GM21576 (cell line): Measurements from ENCODE around the gene FAM78B.

ENCODE experiments used
- ATAC-seq: cut with Tn5 transposase; IDR thresholded peaks from one replicate; pipeline ENCODE4 v1.9.1; 2021; ENCODE audit warnings: mild to moderate bottlenecking, moderate library complexity; ENCODE audit not compliant: unreplicated experiment

Gene FAM78B

DNA sequence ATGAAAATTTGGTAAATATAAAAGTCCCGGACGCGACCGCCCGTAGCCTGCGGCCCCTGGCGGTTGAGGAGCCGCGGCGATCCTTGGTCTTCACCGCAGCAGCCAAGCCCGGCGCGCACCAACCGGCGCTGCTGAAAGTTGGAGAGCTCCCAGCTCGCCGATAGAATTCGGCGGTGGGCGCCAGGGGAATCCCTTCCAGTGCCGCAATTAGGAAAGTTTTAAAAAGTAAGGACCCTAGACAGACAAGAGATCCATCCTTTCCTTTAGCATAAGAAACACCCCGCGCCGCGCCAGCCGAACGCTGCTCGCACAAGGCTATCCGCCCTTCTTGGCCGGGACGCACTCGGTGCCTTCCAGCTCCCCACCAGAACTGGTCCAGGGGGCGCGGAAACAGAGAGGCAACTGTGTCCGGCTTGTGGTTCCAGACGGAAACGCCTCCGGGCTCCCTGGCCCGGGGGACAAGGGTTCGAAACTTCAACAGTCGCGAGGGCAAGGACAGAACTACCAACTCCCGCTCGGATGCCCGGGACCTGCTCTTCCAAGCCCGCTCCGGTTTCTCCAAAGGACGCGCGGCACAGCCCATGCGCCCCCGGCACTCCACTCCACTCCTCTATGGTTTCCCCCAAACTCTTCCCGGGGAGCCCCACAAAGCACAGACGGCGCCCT, 1.7 kb downstream of the FAM78B start:
- ATAC-seq, result no peak

DNA sequence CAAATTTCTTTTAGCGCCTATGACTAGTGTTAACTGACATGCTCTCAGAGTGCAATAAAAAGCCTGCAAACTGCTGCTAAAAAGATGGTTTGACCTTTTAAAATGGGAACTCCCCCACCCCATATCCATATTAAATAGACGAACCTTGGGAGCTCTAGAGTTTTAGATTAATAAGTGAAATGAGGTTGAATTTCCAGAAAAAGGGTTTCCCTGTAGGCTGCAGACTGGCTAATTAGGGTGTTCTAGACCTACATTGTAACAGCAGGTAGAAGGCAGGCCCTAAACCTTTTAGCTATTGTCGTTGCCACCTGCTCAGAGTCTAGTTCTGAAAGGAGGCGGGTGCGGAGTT, 2.2 kb downstream of the FAM78B start:
- ATAC-seq, result no peak

DNA sequence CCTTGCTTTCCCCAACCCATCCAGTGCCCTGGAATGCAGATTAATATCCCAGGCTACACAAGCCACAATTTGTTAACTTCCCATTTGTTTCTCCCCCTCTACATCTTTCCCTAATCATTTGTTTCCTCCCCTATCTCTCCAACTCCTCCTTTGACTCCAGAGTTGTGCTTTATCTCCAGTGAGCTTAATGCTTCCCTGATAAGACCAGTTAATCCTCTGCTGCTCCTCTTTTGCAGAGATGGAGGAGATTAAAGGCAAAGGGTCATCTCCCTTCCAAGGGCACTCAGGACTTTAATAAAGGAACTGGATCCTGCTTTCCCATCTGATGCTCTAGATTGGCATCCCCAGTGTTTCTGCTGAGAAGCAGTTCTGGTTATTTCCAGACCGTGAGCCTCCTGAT, 7.1 kb downstream of the FAM78B start:
- ATAC-seq, result no peak

DNA sequence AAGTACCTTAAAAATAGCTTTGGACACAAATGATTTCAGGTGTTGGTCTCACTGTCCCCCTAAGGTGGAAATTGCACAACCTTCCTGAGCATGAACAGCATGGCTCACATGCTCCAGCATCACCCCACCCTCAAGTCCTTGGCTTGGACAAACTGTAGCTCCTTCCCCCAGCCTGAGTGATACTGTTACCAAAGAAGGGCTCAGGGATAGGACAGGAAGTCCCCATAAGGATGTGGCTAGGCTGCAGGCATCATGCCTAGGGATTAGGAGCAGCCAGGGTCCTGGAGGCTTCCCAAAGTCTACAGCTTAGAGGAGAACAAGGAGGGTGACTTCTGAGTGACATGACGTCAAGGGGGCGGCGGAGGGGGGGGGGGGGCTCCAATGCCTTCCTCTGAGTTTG, 10.1 kb downstream of the FAM78B start:
- no peak for ATAC-seq

DNA sequence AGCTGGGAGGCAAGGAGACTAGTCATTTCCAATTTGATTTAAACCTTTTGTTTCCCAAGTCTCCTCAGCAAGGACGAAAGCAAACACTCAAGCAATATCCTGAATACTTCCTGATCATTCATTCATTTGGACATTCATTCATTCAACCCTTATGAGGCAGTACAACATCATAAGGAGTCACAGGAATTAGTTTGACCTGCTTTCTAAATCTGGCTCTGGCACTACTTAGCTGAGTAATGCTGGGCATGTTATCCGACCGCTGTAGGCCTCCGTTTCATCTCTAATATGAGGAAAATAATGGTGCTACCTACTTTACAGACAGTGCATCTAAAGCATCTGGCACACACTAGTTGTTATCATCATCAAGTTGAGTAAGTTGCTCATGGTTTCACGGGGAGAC, 11.7 kb downstream of the FAM78B start:
- ATAC-seq, result no peak

DNA sequence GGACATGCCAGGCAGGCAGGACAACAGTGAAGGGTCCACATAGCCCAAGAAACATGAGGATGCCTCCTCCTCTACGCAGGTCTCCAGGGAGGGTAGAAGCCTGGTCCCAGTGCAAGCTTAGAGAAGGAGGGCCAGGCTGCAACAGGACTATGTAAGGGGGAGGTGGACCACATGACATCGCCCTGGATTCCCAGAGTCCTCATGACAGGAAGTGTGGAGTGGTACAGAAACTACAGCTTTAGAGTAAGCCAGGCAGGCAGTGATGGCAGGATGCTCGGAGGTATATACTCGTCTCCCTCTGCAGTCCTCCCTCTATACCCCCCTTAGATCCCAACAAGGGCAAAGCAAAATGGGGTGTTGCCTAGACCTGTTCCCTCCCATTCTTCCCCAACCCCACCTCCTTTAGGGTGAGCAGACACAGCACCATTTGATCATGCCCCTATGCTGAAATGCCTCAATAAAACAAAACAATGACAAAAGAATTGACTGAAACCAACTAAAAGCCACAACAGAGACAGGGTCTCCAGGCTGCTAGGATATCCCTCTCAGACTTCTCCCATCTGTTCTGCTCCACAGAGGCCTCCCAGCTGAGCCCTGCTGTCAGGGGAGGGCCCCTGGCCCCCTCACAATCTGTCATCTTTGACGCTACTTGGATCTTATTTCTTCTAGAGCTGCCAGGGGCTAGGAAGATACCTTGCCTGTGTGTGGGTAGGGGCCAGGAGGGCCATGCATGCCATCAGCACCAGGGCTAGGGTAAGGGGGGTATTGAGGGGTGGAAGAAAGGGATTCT, 13.1 kb downstream of the FAM78B start:
- ATAC-seq, result no peak

DNA sequence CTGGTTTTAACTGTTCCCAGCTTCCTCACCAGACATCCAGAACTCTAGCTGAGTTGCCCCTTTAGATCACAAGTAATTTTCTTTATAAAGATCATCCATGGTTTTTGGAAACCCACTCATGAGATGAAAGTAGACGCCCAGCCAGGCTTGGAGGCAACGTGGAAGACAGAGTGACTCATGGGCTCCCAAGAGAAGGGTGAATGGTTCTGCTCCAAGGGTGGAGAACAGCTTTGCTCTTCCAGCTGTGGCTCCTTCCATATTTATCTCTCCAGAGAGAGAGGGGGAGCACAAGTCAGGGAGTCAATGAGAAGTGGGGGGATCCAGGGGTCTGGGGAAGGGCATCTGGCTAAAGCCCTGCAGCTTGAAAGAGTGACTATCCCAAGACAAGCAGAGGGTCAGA, 13.8 kb downstream of the FAM78B start:
- ATAC-seq, result no peak

DNA sequence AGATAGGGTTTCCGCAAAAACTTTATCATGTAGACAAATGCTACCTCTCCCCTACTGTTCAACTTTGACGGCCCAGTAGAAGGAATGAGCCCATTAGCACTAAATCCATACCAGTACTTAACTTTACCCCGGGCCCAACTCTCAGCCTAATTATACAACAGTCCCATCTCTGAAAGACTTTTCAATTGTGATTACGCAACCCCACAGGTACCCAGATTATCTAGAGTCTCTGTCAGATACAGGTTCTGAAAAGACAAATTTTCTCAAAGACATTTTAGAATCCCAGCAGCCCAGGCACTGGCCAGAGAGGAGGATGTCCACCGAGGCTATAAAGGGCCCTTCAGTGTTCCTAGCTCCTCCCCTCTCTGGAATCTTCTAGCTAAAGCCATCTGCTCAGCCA, 15.0 kb downstream of the FAM78B start:
- no peak for ATAC-seq

DNA sequence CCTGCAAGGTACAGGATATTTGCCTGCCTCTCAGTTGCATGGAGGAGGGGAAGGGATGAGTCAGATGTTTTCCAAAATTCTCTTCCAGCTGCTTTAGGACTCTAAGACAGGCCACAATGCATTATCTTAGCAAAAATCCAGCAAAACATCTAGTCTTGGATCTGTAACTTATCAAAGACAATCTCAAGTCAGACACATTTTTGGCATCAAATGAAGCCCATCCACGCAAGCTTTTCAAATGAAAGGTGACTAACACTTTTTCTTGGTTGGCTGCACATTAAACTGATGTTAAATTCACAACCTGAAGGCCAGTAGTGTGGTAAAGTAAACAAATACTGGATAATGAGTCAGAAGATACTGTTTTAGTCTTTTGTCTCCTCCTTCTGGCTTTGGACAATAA, 21.3 kb downstream of the FAM78B start:
- ATAC-seq, result no peak

DNA sequence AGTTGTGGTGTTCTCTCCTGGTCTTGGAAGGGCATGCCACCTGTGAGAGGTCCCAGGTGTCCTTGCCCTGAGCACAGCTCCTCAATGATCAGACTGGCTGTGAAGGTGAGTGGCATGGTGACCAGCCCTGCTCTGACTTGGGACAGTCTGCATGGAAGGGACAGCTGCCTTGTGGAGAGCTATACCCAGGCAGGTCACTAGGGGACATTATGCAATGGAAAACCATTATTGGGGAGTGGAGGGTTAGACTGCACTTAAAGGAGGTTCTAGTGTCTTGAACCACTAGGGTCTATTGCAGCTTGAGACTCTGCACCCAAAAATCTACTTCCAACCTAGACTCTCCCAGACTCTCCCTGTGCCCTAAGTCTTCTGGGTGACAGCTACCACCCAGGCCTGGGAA, 24.8 kb downstream of the FAM78B start:
- no peak for ATAC-seq

DNA sequence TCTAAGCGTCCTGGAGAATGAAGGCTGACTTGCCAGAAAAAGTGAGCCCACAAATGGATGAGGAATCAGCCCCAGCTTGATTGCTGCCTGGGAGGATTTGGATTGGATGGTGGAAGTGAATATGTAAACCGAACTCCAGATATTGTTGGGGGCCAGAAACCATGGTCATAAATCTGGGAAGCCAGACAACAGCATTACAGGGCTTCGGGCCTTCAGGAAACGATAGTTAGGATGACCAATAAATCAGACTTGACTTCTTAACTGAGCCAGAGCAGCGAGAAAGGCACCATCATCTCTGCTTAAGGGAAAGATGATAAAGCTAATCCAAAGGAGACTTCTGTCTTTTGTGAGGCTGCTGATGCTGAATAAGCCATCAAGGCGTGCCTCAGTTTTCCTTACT, 26.6 kb downstream of the FAM78B start:
- ATAC-seq, result no peak

DNA sequence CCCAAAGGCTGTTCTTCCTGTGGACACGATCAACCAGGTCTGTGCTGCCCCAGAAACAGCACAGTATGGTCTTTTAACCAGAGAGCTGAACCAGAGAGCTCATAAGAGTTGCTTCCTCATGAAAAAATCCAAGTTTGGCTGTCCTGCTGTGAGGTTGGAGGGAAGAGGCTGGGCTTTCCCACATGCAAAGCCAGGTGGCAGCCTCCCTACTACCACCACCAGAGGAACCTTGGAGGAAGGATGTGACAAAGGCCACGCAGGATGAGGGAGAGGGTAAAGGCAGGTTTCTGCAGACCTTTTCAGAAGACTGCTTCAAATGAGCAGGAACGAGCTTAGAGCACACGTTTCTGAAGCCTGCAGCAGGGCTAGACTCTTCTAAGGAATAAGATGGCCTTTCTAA, 27.1 kb downstream of the FAM78B start:
- ATAC-seq, result no peak

DNA sequence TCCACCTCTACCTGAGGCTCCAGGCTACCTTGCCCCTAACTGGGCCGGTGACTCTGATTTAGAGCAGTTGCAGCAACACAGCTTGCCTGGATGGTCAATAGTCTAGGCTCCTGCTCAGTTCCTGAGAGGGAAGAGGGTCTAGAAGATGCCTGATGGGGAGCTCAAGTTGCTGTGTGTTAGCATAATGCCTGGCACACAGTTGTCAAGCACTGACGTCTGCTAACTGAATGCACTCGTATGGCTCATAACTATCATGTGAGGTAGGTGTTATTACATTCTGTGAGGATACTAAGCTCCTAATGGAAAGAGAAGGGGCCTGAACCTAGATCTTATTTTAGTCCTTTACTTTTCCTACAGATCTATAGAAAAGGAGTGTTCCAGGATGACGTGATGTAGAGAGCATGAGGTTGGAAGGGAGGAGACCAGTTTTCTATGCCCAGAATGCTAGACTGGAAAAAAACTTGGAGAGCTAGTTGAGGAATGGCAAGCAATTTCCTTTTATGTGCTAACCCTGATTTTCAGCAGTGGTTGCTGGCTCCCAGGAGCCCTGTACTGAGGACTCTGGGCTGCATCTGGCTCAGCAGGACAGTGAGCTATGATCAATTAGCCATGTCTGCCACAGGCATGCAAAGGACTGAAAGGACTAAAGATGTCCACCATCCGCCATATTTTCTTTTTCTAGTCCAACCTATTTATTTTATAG, 30.0 kb downstream of the FAM78B start:
- no peak for ATAC-seq

DNA sequence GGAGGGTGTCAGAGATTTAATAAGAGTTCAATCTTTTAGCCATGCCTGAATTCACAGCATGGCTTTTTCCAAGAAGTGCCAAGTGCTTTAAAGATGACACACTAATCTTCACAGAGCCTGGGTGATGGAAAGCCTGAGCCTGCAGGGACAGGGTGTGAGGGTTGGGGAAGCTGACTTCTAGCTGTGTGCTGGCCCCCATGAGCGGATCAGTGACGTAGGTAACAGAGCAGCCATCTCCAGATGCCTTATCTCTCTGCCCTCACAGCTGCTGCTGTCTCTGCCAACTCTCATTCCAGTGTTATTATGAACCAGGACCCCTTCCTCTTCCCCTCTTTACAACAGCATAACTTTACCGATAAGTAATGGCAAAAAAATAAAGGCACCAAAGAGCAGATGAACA, 30.6 kb downstream of the FAM78B start:
- no peak for ATAC-seq

DNA sequence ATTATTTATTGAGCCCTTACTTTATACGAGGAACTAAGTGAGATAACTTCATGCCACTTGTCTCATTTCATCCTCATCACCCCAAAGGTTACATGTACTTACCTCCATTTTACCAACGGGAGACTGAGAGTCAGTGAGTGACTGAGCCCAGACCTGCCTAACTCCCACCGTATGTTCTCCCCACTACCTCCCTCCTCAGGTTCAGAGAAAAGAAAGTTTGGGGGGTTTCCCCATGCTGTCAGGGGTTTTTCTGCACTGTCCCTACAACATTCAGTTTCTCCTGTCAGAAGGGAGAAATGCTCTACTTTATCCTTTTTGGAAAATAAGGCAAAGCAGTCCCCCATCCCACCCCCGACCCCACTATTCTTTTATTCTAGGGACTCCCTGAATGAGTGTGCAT, 32.9 kb downstream of the FAM78B start:
- peak; percentile 46 for ATAC-seq

DNA sequence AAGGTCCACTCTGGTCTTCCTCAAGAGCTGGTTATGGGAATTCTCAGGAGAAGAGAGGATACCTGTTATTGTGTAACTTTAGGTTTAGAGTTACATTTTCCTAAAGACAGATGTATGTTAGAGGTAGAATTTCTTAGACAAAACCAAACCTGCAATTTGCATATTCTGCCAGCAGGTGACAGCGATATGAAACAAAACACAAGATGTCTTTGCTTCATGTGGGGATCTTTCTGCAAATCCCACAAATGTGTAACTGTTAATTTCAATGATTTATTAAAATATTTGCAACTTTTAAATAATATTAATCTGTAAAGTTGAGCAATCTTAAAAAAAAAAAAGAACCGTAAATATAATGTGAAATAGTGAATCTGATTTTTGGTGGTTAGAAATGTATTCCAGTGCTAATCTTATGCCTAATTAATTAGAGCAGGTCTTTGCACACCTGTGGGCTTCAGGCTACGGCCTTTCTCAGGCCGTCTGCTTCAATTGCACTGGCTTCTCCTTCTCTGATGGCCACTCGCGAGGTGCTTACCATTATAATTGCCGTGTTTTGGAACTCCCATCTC, 33.4 kb downstream of the FAM78B start:
- ATAC-seq, result no peak

DNA sequence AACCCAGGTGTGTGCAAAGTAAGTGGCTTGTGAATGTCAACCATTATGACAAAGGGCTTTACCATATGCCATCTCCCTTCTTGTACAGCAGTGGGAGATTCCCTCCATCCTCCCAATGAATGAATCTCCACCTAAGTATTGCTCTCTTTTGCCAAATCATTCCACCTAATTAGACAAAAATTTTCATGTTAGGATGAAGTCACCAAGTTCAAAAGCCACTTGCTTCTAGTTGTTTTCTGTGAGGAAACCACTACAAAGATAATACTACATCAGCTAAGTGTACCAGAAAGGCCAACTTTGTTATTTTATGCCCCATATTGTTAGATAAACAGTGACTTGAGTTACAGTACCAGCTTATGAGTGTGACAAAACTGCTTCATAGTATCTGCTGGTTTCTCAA, 34.3 kb downstream of the FAM78B start:
- no peak for ATAC-seq

DNA sequence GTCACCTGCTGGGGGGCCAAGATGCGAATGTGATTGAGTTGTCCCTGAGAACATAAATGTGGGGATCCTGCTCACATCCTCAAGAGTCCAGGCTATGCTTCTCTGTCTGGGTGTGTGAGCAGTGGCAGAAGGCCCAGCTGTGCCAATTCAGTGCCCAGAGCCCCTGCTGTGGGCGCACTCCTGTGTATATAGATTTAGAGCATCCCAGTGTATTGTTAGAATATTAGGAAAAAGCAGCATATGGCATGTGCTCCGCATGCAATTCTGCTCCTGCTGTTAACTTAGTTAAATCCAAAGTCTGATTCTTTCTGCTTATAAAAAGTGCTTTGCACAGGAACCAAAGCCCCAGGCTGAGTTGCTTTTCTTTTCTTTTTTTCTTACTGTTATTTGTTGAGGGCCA, 37.8 kb downstream of the FAM78B start:
- no peak for ATAC-seq

DNA sequence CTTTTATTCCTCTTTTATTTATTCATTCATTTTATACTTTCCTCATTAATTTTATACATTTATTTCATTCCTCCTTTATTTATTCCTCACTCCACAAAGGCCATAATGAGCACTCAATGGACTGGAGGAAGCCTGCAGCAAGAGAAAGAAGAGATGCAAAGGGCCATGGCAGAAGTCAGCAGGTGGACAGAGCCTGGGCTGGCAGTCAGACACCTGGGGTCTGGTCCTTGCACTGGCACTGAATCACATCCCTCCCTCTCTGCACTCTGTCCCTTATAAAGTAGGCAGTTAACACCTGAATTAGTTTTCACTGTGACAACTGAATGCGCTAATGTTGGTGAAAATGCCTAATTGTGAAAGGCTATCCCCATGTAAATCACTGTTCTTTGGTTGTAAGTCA, 38.6 kb downstream of the FAM78B start:
- ATAC-seq, result no peak

DNA sequence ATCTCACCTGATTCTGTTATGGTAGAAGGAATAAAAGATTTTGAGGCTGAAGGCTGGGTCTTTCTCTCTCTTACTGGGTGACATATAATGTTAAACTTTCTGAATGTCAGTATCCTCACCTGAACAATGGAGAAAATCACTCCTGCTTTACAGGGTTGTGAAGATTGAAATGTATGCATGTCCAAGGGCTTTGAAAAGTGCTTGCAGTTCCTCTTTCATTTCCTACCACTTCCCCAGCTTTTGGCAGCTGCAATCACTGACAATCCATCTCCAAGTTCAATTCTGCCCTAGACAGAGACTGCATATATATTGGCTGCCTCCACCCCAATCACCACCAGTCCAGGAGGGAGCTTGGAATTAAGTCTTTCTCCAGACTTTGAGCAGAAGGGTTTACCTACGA, 39.8 kb downstream of the FAM78B start:
- no peak for ATAC-seq

DNA sequence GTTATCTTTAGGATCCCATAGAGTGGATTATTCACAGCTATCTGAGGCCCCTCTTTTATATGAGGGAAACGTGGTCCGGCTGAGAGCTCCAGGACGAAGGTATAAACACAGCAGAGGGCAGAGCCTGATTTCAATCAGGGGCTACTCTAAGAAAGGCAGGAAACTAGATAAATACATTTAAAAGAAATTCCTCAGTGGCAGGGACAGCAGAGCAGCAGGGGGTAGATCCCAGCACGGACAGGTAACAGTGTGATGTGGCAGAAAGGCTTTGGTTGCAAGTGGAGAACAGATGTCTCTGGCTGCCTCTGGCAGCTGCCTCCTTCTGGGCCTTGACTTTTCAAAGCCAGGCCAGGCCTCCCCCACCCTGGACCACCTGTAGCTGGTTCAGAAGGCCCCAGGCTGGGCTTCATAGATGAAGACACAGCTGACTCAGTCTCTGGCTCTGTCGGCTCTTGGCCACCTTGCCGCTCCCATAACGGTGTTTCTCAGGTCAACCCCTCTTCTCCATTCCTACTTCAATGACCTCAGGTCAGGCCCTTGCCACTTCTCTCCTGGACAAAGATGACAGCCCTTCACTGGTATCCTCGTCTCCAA, 43.8 kb downstream of the FAM78B start:
- ATAC-seq, result no peak

DNA sequence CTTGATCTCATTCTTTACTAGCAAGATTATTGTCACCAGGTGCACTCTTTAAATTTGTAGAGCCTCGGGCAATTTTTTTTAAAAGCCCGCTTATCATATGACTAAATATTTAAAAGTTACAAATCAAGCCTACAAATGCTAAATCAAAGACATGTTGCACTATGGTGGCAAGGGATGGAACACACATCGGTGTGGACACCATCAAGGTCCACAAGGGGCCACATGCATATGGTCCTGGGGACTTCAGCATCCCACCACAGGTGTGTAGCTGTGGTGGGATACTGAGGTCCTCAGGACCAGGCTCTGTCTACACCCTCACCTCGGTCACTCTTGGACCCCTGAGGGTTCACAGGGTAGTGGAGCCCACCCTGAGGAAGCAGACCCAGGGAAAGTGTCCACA, 45.8 kb downstream of the FAM78B start:
- ATAC-seq, result no peak
